AG09309 (cell line): ENCODE data around the gene PDIK1L.

ENCODE experiments used
- DNase-seq: peaks from one replicate; pipeline ENCODE4 v3.0.0-alpha.2; 2010; ENCODE audit warnings: low read depth
- H3K4me3 ChIP-seq: 2 replicates; pipeline ENCODE4 v1.5.1; 2011; ENCODE audit warnings: mild to moderate bottlenecking, low read depth, low read length, moderate library complexity; ENCODE audit not compliant: control insufficient read depth
- CTCF ChIP-seq: IDR thresholded peaks from 2 replicates; pipeline ENCODE4 v1.5.1; 2011; ENCODE audit warnings: mild to moderate bottlenecking, low read depth, low read length, inconsistent platforms; ENCODE audit not compliant: insufficient read depth, control insufficient read depth; ENCODE audit errors: missing control alignments

Gene PDIK1L

GRCh38 chr1:26111530-26112406 lies at the start of gene PDIK1L:
Gene PDIK1L, plus strand, starts transcription at chr1:26111824. Its CDS starts 2,485 bp downstream, at chr1:26114309.
- H3K4me3 ChIP-seq = peak within 1 kb of the TSS; percentile 93
- peak; percentile 85 for DNase-seq
- no peak for TF ChIP-seq CTCF

GRCh38 chr1:26064553-26064952 lies 47.1 kb upstream of the PDIK1L start:
- no peak for DNase-seq
- no peak overlapping the region for H3K4me3 ChIP-seq
- no peak for TF ChIP-seq CTCF

DNA sequence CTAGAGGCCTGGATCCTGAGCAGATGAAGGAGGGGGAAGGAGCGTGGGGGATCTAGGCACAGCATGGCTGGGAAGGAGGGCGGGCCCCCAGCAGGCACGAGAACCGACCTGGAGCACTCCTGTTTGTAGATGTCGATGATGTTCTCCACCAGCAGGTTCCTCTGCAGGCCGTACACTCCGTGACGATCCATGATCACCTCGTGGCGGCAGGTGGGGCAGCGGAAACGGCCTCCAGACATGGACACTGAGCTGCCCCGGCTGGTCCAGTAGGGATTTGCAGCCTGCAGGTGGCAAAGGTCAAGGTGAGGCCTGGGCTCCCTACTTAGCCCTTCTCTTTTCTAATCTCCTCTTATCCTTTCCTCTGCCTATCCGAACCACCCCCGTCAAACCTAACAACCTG lies 45.5 kb upstream of the PDIK1L start:
- no peak overlapping the region for H3K4me3 ChIP-seq
- no peak for TF ChIP-seq CTCF
- DNase-seq = no peak

- no peak overlapping the region for H3K4me3 ChIP-seq
- no peak for DNase-seq
- no peak for TF ChIP-seq CTCF
These were observed 44.8 kb upstream of the PDIK1L start for GRCh38 chr1:26066857-26067256.

GRCh38 chr1:26067432-26067911 lies 44.2 kb upstream of the PDIK1L start, which contains the start of gene TRIM63:
Gene TRIM63, minus strand, starts transcription at chr1:26067630. Its CDS starts 136 bp downstream, at chr1:26067494.
- DNase-seq = no peak
- no peak for TF ChIP-seq CTCF

GRCh38 chr1:26069941-26070295 lies 41.7 kb upstream of the PDIK1L start:
- H3K4me3 ChIP-seq = no peak overlapping the region
- no peak for DNase-seq
- TF ChIP-seq CTCF = no peak

More at GRCh38 chr1:26067432-26067911, 44.2 kb upstream of the PDIK1L start, which contains the start of gene TRIM63:
- no peak within 1 kb of the TSS for H3K4me3 ChIP-seq
